ENCODE results near the gene HOXB1.

Gene HOXB1
- 0 reads per million in 2 donors for total RNA-seq

DNA sequence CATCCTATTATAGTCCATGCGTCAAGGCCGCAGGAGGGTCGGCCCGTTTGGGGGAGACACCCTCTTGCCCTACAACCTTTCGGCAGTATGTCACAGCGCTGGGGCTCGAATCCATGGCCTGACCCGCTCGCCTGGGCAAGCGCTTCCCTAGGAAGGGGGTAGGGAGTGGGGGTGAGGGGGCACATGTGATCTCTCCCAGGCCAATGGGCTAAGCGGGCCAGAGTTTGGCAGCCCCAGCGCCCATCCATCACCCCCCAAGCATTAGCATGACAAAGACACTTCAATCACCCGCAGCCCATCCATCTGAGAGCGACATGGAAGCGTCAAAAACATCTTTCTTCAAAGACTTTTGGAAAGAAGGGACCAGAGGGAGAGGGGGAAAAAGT lies at the start of gene HOXB1:
Gene HOXB1, minus strand, starts transcription at position 125 of the 386 bp plus-strand sequence. Its CDS starts 107 bp downstream, at position 18.
- DNase-seq, result no peak

DNA sequence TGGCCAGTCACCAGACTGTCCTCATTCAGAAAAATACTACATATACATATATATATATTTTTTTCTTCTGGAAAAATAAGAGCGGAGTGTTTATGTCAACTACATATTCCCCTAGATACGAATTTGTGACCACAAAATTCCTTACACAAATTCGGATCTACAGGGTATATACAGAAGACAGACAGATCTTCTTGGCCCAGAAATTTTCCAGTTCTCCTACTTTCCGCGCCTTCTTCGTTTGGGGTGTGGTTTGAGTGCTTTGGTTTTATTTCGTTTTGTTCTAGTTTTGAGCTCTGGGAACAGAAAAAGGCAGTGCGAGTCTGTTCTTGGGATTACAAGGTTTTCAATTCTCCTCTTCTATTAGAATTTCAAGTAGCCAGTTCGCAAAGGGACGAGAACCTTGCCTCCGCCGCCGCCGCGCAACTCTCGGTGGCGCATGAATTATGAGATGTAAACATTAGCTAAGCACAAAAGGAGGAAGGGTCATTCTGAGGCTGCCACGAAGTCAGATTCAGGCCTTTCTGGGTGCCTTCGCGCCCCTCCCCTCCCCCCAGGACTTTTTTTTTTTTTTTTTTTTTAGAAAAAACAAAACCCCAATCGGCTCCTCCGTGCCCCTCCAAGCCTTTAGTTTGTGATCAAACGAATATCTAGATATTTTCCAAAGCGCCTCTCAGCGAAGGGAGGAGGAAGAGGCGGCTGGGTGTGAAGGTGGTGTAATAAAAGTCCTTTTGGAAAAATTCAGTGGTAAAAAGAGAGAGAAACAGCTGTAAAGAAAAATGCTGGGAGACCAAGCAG lies 49.1 kb upstream of the HOXB1 start:
- DNase-seq, result no peak

DNA sequence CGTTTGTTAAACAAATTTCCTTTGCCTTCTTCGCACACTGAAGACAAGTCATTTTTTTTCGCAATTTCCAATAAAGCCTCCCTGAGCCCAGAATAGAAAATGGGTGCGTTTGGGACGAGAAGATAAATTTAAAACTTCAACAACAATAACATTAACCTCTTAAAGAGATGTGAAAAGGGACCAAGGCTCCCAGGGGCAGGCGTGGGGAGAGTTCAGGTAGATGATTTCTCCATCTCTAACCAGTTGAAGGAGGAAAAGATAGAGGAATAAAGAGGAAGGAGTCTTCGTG lies 48.6 kb upstream of the HOXB1 start:
- no peak for DNase-seq

DNA sequence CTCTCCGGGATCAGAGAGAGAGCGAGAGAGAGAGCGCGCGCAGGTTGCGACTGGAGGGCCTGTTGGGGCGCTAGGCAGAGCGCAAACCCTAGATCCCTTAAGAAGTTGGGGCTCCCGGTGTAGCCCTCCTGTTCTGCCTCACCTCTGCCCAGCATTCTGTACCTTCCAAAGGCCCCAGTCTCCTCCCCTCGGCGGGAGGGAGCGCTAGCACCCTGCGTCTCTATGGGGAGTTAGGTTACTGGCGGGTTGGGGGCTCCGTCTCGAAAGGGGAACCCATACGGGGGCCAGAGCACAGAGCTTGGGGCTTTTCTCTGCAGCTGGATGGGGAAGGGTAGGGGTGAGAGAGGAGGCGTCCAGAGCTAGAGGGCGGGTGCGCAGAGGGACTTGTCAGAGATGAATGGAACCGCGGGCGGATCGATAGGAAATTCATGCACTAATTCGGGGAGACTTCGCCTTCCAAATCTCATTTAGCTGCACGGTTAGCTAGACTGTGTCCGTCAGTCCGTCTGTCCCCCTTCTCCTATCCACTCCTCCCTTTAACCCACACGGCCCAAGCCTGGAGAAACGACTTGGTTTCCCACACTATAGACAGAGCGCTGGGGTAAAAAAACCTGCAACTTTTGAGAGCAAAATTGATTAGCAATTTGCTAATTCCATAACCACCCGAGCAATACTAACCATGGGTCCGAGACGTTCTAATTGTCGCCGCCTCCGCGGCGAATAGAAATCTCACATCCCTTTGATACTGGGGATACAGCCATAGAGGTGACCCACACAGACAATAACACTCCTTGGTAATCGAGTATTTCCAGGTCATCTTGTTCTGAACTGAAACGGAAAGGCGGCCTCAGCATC lies 48.0 kb upstream of the HOXB1 start:
- DNase-seq, result peak in 1 of 5 experiments; percentile 16

DNA sequence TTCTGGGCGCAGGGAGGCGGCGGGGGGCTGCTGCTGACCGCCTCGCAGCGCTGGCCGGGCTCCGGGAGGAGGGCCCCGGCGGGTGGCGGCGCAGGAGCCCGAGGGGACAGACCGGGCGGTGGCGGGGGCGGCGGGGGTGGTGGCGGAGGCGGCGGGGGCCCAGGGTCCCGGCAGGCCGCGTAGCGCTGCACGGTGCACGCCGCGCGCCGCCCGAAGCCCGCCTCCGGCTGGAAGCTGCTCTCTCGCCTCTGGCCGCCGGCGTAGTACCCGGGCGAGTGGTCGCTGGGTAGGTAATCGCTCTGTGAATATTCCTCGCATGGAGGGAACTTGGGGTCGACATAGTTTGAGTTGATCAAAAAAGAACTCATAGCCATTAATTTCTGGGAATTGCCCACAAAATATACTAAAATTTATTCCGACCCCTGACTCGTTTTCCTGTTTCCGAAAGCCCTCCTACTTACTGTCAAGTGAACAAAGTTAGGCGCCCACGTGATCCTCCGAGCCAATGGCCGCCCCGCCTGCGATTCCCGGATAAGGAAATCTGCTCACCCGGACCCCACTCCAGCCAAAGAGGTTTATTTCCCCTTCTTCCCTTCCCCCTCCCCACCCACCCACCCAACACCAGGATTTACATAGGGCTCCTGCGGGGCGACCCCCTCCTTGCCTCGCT lies 47.3 kb upstream of the HOXB1 start, which contains the start of gene HOXB4:
Gene HOXB4, minus strand, starts transcription at position 405 of the 670 bp plus-strand sequence. Its CDS starts 31 bp downstream, at position 374.
- peak; percentile 48 to 75 (median 64) for DNase-seq

DNA sequence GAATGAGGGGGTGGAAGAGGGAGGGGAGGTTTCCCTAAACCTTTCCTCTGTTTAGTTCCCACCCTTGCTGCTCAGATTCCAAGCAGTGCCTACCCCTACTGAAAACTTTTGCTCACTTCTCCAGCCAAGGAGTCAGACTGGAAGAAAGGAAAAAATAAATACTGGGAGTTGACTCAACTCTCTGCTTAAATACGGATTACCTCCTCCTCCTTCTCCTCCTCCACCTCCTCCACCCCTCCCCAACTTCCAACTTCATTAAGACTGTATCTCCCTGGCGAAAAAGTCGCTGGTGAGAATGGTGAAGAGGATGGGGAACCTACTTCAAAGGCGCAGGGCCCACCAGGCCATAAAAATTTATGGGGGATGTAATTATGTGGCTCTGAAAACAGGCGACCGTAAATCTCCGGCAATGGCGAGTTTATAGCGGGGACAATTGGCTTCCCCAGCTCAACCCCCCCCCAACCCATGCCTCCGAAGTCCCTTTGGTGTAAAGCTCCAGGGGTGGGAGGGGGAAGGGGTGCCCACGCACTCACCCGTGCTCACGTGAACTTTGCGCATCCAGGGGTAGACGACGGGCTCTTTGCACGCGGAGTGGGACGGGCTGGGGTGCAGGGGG lies 46.6 kb upstream of the HOXB1 start:
- DNase-seq, result peak in 1 of 5 experiments; percentile 41

DNA sequence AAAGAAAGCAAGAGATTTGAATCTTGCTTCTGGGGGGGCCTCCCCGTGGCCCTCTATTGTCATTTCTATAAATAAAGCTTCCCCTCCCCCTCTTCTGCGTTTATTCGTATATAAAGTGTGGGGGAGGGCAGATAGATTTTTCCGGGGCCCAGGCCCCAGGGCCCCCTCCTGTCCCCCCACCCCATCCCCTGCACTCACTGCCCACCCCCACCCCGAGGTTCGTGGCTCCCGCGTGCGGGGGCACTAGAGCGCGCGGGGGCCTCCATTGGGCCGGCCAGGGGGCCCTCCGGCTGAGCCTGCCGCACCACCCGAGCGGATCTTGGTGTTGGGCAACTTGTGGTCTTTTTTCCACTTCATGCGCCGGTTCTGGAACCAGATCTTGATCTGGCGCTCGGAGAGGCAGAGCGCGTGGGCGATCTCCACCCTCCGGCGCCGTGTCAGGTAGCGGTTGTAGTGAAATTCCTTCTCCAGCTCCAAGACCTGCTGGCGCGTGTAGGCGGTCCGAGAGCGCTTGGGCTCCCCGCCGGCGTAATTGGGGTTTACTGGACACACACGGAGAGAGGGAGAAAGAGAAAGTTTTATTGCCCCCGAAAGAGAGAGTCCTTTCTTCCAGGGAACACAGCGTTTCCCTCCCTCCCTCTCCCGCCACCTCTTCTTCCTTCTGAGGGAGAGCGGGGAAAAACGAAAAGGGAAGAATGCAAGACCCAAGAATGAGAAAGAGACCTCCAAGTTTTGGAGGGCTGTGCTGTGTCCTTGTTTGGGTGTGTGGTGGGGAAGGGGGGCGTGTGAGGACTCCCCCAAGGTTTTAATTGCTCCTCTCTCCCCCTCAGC lies 45.9 kb upstream of the HOXB1 start:
- DNase-seq, result no peak

DNA sequence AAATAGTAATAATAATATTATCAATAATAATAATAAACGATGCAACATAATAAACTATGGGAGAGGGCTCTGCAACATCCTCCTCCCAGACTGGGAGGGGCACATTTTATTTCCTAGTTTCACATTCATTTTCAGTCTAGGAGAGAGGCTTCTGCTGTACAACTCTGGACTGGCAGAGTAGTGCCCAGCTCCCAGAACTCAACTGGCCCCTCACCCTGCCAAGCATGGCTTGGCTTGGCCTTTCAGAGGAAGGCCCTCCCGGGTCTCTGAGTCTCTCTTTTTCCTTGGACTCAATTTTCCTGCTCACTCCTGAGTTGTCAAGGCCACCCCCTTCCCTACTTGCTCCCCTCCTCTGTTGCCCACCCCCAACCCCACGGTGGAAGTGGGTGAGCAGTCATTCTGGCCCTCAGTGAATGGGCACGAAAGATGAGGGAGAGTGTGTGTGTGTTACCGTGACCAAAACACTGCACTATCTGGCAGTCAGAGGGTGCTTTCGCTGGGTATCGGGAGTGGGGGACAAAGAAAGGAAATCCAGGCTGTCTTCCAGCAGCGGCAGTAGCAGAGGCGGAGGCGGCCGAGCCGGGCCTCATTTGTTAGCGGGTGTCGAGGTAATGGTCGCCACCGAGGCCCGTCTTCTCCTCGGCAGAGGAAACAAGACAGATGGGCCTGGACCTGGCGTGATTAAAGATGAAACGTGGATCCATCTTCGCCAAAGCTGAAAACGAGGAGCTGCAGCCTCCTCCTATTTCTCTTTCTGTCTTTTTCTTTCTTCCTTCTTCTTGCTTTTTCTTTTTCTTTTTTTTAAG lies 45.1 kb upstream of the HOXB1 start:
- no peak for DNase-seq

DNA sequence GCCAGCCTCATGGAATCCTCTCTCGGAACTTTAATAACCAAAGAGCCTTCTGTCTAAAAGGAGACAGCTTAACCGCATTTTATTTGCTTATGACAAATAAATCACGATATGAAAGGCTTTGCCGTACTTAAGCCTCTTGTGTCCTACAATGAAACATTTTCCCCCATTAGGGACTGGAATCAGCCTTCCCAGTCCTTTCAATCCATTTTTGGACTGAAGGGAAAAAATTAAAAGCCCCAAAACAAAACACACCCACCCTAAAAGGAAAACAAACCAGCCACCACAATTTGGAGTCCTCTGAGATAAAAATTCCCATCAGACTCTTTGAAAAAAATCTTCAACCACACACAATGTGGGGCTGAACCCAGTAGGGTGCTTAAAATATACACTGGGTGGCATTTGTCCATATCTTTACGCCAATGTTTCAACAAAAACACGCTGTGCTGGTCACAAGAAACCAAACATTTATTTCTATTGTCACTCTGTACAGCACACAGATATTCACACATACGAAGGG lies 44.3 kb upstream of the HOXB1 start:
- DNase-seq, result no peak

DNA sequence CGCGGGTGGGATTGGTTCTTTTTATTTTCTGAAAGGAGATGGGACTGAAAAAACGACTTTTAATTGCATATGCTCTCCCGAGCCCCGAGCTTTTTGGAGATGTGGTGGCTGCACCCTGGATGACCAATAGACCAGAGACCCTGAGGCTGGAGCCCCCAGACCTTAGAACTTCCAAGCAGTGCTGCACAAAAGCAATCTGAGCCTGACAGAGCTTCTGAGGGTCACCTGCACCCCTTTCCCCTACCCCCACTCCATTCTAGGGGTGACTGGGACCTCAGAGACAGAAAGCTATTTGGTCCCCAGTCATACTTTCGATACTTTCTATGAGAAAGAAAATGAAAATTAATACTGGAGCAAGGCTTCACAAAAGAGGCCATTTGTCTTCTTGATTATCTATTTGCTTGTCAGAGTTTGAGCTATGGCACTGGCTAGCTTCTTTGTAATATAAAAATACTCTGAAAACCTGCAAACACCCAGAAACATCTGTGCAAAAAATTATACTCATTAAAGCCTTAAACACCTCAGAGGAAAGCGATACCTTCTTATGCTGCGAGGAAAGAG lies 43.8 kb upstream of the HOXB1 start:
- DNase-seq, result no peak

DNA sequence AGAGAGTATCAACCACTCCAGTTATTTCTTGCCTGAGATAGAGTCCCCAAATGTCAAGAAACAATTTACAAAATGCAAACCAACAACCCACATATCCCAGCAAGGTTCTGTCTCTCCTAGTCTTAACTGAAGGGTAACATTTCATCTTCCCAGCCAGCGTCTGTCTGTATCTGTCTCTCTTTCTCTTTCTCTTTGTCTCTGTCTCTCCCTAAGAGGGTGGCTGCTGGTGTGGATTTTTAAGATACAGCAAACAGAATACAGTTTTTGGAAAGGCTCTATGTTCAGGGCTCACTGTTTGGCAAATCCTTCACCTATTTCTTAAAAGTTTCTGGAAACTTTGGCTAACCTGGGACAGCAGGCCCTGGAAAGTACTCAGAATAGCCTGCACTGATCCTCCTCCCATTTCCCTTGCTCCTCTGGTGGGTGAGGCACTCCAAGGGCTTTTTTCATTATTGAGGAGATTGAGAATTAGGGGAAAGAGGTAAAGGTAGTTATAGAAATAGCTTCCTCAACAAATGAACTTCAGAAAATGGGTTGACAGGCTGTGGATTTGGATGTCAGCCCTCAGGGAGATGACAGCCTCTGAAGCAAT lies 41.1 kb upstream of the HOXB1 start:
- no peak for DNase-seq

DNA sequence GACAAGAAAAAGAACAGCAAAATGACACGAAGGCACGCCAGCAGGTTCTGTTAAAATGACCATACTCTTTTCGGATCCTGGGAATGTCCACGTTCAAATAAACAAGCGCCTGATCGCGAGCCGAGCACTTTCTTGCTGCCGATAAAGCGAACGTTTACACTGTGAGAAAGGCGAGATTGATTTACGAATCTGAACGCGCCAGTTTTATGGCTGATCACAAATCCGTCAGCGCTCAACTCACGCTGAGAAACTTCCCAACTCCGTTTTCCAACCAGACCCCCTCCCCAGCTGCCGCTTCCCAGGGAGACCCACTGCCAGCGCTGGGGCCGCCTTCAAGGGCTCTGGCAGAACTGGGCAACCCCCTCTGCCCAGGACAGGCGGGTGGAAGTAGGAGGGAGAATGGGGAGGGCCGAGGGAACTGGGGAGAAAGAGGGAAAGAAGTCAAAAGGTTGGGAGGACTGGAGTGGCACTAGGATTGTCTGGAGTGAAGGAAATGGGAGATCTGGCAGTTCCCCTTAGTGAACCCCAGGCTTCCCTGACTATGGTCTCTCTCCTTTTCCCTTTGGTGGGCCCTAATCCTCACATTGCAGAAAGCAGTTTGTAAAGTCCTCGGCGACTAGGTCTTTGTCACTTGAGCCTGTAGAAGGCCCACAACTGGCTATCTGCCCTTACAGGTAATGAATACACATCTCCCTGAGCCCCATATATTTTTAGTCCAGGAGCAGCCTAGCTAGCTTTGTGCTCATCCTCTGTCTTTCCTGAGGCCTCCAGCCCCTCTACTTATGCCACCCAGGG lies 40.4 kb upstream of the HOXB1 start:
- DNase-seq, result no peak

DNA sequence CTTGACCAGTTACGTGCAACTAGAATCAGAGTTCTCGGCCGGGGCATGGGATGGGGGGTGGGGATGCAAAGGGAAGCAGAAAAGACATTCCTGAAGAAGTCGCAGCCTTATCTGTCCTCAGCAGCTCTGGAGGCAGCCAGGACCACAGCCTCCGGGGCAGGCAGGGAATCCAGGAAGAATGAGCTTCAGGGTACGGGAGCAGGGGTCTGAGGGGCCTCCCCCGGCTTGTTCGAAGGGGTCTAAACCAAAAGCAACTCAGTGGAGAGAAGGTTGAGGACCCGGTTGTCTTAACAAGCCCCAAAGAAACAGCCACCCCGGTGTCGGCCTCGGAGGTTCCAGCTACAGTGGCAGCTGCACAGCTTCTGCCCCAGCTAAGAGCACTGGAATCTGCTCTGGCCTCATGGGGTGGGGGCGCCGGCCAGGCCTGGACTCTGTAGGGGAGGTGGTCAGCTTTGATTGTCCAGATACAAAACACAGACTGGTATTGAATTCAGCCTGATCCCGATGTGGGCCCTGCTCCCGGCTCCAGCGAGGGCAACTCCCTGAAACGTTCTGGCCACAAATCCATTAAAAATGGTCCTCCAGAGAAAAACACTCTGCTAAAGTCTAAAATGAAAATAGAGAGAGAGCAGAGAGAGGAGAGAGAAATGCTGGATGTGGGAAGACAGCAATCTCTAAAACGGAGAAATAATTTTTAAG lies 39.7 kb upstream of the HOXB1 start:
- DNase-seq, result no peak

DNA sequence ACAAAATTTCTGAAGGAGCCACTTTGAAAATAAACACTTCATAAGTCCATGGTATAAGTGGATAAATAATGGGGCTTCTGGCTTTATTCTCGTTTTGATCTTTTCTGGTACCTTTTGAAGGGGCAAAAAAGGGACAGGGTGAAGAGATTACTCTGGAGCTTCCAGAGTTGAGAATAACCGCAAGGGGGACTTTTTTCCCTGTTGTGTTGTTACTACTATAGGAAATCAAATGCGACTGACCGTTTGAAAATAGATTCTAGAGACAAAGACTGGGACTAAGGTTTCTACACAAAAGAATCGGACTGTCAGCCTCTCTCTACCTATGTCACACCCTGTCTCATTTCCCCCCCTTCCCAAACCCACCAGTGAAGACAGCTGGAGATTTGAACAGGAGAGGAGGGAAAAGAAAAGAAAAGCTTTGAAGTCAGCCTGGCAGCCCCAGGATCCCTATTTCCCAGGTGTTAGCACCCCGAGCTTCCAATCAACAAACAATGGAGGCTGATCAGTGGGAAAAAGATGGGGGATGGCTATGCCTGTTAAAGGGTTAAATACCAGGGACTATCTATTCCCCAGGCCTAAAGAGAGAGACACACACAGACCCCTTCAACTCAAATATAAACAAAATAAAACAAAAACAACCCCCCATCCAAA lies 39.0 kb upstream of the HOXB1 start:
- DNase-seq, result no peak

DNA sequence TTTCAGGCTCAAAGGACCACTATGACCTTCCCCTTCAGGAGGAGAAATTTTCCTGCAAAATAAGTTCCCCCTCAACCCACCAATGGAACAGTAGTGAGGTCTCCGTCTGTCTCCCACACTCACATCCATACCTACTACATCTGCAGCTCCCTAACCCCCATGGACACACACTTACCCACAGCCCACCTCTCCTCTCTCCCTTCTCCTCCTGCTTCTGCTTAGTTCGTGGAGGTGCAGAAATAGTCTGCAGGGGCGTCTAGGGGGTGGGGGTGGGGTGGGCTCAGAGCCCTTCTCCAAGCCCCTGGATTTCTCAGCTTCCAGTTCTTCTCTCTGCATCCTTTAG lies 38.4 kb upstream of the HOXB1 start:
- DNase-seq, result no peak

DNA sequence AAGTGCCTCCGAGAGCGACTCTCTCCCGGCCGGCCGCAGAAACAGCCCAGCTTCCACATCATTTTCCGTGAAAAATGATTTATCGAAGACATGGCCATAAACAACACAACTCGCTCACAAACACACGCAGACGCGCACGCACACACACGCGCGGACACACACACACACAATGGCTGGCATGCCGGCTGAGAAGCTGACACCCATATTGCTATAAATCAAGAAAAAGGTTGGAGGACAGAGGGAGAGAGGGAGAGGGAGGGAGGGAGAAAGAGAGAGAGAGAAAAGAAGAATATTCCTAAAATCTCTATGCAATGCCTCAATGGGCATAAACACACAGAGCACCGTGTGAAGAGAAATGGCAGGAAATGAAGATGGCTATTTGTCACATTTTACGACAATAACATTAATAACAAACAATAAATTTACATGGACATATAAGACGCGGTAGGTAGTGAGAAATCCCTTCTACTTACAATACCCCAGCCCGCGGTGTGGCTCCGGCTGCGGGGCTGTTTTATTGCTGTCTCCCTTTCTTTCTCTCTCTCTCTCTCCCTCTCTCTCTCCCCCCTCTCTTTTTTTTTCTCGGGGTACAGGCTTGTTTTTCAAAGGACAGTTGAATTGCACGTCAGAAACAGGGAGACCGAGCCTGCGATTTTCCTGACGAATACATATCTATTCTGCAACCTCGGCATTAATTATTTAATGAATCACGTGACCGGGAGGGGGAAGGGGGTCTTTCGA lies 37.9 kb upstream of the HOXB1 start:
- no peak for DNase-seq

DNA sequence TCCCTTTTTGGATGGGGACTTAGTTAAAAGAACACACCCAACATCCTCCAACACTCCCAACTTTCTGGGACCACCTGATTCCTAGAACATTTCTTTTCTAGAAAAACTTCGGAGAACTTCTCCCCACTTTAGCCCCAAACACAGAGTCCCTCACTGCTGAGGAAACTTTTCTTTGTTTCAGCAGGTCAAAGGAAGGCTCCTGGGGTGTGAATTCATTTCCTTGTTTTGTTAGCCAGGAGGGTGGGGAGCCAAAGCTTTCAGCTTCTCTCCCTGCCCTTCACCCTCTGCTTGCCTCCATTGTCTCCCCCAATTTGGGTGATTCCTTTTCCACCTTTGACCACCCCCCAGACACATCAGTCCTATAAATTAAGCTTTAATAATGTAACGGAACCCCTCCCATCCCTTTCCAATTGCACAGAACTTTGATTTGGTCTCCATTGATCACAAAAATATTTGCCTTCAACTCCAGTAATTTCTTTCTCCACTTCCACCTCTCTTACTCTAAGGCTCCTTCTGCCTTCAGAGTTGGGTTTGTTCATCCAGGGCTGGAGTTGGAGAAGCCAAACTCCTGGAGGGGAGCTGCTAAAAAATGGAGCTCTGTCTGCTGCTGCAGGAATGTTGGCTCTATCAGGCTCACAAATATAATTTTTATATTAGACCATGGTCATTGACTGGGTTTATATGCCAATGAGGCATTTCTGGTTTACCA lies 37.0 kb upstream of the HOXB1 start:
- DNase-seq, result no peak

All from T-helper 2 cell (primary cell).